ENCODE data around the gene CWC22.

GRCh38 chr2:179936654-179937053 lies 70.4 kb downstream of the CWC22 start:
- TF ChIP-seq POLR2AphosphoS5 (IDR thresholded peaks at IDR 0.05) (no peak), CTCF (IDR thresholded peaks at IDR 0.05) (no peak)

Data from breast epithelium (tissue), 3 donors.